Sigmoid colon (tissue), 4 donors: ENCODE data around the gene SS18.

ENCODE experiments used
- CTCF ChIP-seq, 4 experiments: fragments of 450-650 bp in 3 of 4; fragments of 200-600 bp in 1 of 4; IDR thresholded peaks; one replicate each; pipeline ENCODE4 v1.5.1; 2016 to 2019; ENCODE audit warnings: antibody characterized with exemption in 4 of 4, mild to moderate bottlenecking in 3 of 4, moderate library complexity in 2 of 4
- POLR2A ChIP-seq, 2 donors: fragments of 450-650 bp; IDR thresholded peaks; one replicate each; pipeline ENCODE4 v1.6.1; 2016; ENCODE audit warnings: antibody characterized with exemption in 2 of 2, mild to moderate bottlenecking in 2 of 2, moderate library complexity in 2 of 2
- POLR2AphosphoS5 ChIP-seq, 4 donors: sonication (generic); formaldehyde crosslinking; IDR thresholded peaks; one replicate each; pipeline ENCODE4 v1.6.1; 2017; ENCODE audit warnings: antibody characterized with exemption in 4 of 4

DNA sequence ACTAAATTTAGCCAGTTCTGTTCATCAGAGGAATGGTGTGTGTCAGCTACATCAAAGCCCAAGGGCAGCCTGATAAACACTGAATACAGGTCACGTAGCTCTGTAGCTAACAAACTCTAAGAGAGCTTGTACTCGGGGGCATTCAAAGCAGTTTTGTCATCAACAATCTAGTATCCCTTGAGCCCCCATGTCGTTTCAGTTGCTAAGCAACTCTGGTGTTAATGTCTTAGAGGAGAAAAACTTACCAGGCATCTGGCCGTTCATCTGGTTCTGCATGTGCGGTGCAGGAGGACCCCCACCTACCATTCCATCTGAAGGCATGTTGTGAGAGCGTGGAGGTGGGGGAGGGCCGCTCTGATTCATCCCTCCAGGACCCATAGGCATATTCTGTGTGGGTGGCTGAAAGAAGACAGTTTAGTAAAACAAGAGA is 33.1 kb downstream of the SS18 start:
- TF ChIP-seq CTCF (IDR thresholded peaks at IDR 0.05) (no peak), POLR2AphosphoS5 (IDR thresholded peaks at IDR 0.05) (no peak), POLR2A (IDR thresholded peaks at IDR 0.05) (no peak)
